Prostate gland (tissue), 2 donors: Measurements from ENCODE around the gene ZNF397. TPM values are rescaled to one million over a fixed set of nuclear protein-coding genes. Genes with fewer than 3 reads are reported as not detected.

ENCODE experiments used
- DNase-seq: peaks from one replicate; pipeline ENCODE4 v3.0.0-alpha.2; 2019; ENCODE audit warnings: low spot score
- H3K27ac ChIP-seq, 2 donors: fragments of 200-600 bp; sonication (generic); 2 replicates each; pipeline ENCODE4 v1.5.1; 2017 to 2019
- H3K27me3 ChIP-seq: fragments of 200-600 bp; sonication (generic); replicated peaks from 2 replicates; pipeline ENCODE4 v1.5.1; 2019; ENCODE audit not compliant: insufficient read depth
- H3K36me3 ChIP-seq, 2 donors: fragments of 200-600 bp; sonication (generic); 1 replicate in 1 of 2; 2 replicates in 1 of 2; pipeline versions ENCODE4 v1.5.1 to v1.8.1; 2017 to 2019
- H3K4me1 ChIP-seq: fragments of 200-600 bp; sonication (generic); replicated peaks from 2 replicates; pipeline ENCODE4 v1.5.1; 2019
- H3K4me3 ChIP-seq, 2 donors: fragments of 200-600 bp; sonication (generic); 2 replicates each; pipeline ENCODE4 v1.5.1; 2017 to 2019
- H3K9me3 ChIP-seq: fragments of 200-600 bp; sonication (generic); 2 replicates; pipeline ENCODE4 v1.5.1; 2017
- CTCF ChIP-seq, 4 experiments: fragments of 200-600 bp in 2 of 4; fragments of 450-650 bp in 2 of 4; sonication (generic) in 2 of 4; IDR thresholded peaks; 1 replicate in 3 of 4; 2 replicates in 1 of 4; pipeline ENCODE4 v1.5.1; 2016 to 2019; ENCODE audit warnings: antibody characterized with exemption in 4 of 4, mild to moderate bottlenecking in 2 of 4, moderate library complexity in 2 of 4
- POLR2A ChIP-seq: fragments of 450-650 bp; IDR thresholded peaks from one replicate; pipeline ENCODE4 v1.6.1; 2016; ENCODE audit warnings: antibody characterized with exemption, mild to moderate bottlenecking
- POLR2AphosphoS5 ChIP-seq: sonication (generic); formaldehyde crosslinking; IDR thresholded peaks from one replicate; pipeline ENCODE4 v1.6.1; 2017; ENCODE audit warnings: antibody characterized with exemption
- WGBS: methylation state at CpG from one replicate; pipeline ENCODE4 v1.1.5; 2018; 5-methylcytosine and 5-hydroxymethylcytosine counted together
- intact Hi-C: fragments of 100-400 bp; cut with DNase I; formaldehyde crosslinking; loops from one replicate; pipeline ENCODE4 v1.14.2; 2022
- total RNA-seq, 2 donors: library from RNA; depleted of rRNA; stranded (reverse); fragments of >200 nt; gene quantifications; one replicate each; pipeline ENCODE4 v1.1.0, GENCODE V29; 2016

Gene ZNF397
- total RNA-seq, 2 donors from 2014 or later = 32.9 TPM

GRCh38 chr18:35246831-35247230 is 6.0 kb downstream of the ZNF397 start:
- Histone ChIP-seq H3K27ac (no peak overlapping the region), H3K36me3 (peaks cover 9% of the 10 kb centered on the region in 2 donors)
- intact Hi-C loops = no loop called here

DNA sequence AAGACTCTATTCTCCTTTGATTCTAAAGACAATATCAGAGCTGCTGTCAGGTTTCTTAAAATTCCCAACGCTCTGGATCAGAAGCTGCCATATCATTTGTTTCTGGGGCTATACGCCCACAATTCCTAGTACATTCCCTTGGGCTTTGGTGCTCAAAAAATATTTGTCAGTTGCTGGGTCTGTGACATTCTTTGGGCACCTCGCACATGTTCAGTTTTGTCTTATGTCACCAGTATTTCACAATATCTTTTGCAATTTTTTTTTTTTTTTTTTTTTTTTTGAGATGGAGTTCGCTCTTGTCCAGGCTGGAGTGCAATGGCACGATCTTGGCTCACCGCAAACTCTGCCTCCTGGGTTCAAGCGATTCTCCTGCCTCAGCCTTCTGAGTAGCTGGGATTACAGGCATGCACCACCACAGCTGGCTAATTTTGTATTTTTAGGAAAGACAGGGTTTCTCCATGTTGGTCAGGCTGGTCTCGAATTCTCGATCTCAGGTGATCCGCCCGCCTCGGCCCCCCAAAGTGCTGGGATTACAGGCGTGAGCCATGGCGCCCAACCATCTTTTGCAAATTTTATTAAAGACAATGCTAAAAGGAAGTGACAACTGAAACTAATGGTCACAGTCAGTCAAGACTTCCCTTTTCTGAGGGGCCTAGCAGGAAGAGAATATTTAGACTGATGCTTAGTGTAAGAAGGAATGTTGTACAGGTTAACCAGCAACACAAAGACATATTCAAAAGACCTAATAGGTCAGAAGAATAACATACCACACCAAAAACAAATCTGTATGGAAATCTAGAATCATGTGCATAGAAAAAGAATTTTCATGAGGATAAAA is 6.8 kb downstream of the ZNF397 start:
- H3K36me3 ChIP-seq = peaks cover 9% of the 10 kb centered on the region in 2 donors
- H3K27ac ChIP-seq = no peak overlapping the region
- TF ChIP-seq POLR2A = no peak
- TF ChIP-seq POLR2AphosphoS5 = no peak
- no peak for TF ChIP-seq CTCF (IDR thresholded peaks at IDR 0.05)
- WGBS = 94% methylated on average over 14 of the region's 14 CpGs
- no peaks in the 10 kb centered on the region for H3K9me3 ChIP-seq
- DNase-seq = no peak
- H3K27me3 ChIP-seq = no peaks in the 10 kb centered on the region
- no peaks in the 10 kb centered on the region for H3K4me1 ChIP-seq
- no peak overlapping the region for H3K4me3 ChIP-seq
- intact Hi-C loops = no loop called here

More at GRCh38 chr18:35246831-35247230, 6.0 kb downstream of the ZNF397 start:
- Histone ChIP-seq H3K9me3 (no peaks in the 10 kb centered on the region), H3K4me3 (no peak overlapping the region), H3K4me1 (no peaks in the 10 kb centered on the region), H3K27me3 (no peaks in the 10 kb centered on the region)
- TF ChIP-seq CTCF (IDR thresholded peaks at IDR 0.05) = no peak
- TF ChIP-seq POLR2A = no peak
- TF ChIP-seq POLR2AphosphoS5 = no peak
- DNase-seq = no peak

- Histone ChIP-seq H3K4me1 (no peaks in the 10 kb centered on the region), H3K4me3 (no peak overlapping the region), H3K9me3 (no peaks in the 10 kb centered on the region), H3K27me3 (no peaks in the 10 kb centered on the region), H3K27ac (no peak overlapping the region), H3K36me3 (peaks cover 6 to 9% of the 10 kb centered on the region in 2 donors)
- DNase-seq = no peak
- TF ChIP-seq POLR2A = no peak
- TF ChIP-seq POLR2AphosphoS5 = no peak
- no peak for TF ChIP-seq CTCF (IDR thresholded peaks at IDR 0.05)
- intact Hi-C loops = no loop called here
- WGBS = 96% methylated on average over 6 of the region's 6 CpGs
These were observed 7.6 kb downstream of the ZNF397 start for GRCh38 chr18:35248429-35248828.

DNA sequence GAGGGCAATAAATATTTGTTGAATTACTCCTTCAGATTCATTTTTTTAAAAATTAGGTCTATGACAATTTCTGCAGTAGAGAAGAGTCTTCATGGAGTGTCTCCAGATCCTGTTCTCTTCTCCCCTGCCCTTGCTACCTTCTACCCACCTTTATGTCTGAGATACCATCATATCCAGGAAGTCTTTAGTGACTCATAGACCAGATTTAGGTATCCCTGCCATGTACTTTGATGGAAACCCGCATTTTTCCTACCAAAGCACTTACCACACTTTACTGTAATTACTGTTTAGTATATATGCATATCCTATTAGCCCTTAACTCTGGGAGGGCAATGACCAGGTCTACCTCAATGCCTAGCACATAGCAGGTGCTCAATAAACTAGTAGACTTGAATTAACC is 11.6 kb downstream of the ZNF397 start:
- Histone ChIP-seq H3K4me3 (no peak overlapping the region), H3K27ac (no peak overlapping the region), H3K36me3 (peaks cover 0 to 3% of the 10 kb centered on the region in 2 donors), H3K9me3 (no peaks in the 10 kb centered on the region), H3K4me1 (no peaks in the 10 kb centered on the region), H3K27me3 (no peaks in the 10 kb centered on the region)
- 96% methylated on average over 1 of the region's 1 CpG for WGBS
- no peak for TF ChIP-seq POLR2A
- TF ChIP-seq POLR2AphosphoS5 = no peak
- no peak for TF ChIP-seq CTCF (IDR thresholded peaks at IDR 0.05)
- intact Hi-C loops = no loop called here
- no peak for DNase-seq

DNA sequence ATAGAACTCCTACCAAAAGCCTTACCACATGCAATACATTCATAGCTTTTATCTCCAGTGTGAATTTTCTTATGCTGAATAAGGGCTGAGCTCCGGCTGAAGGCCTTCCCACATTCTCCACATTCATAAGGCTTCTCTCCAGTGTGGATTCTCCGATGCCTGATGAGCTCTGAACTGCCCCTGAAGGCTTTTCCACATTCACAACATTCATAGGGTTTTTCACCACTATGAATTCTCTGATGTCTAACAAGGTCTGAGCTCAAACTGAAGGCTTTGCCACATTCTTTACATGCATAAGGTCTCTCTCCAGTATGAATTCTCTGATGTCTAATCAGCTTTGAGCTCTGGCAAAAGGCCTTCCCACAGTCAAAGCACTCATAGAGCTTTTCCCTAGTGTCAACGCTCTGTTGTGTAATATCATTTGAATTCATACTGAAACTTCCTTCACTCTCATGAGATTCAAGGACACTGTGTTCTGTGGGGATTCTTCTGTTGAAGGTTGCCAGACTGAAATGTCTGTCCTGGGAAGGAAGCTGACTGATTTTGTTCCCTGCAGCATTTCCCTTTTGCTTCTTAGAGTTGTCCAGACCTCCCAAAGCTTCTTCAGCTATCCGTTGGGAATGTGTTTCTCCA is 12.9 kb downstream of the ZNF397 start:
- WGBS = 95% methylated on average over 4 of the region's 4 CpGs
- Histone ChIP-seq H3K4me3 (no peak overlapping the region), H3K4me1 (no peaks in the 10 kb centered on the region), H3K9me3 (no peaks in the 10 kb centered on the region), H3K27me3 (no peaks in the 10 kb centered on the region), H3K27ac (no peak overlapping the region), H3K36me3 (peaks cover 0 to 3% of the 10 kb centered on the region in 2 donors)
- intact Hi-C loops = no loop called here
- DNase-seq = no peak
- TF ChIP-seq POLR2A (no peak), POLR2AphosphoS5 (no peak), CTCF (IDR thresholded peaks at IDR 0.05) (no peak)
